ENCODE measurements around the gene NEMP2. TPM values are rescaled to one million over a fixed set of nuclear protein-coding genes. Genes with fewer than 3 reads are reported as not detected.

The NEMP2 gene
- total RNA-seq, 1 donor from 2014 or later: 2.1 TPM

- H3K9me3 Mint-ChIP-seq (ENCODE audit: unreplicated experiment): peaks cover 9% of the 10 kb centered on the region
- H3K27me3 Mint-ChIP-seq (ENCODE audit: unreplicated experiment): no peaks in the 10 kb centered on the region
- TF ChIP-seq, protein P1, sequence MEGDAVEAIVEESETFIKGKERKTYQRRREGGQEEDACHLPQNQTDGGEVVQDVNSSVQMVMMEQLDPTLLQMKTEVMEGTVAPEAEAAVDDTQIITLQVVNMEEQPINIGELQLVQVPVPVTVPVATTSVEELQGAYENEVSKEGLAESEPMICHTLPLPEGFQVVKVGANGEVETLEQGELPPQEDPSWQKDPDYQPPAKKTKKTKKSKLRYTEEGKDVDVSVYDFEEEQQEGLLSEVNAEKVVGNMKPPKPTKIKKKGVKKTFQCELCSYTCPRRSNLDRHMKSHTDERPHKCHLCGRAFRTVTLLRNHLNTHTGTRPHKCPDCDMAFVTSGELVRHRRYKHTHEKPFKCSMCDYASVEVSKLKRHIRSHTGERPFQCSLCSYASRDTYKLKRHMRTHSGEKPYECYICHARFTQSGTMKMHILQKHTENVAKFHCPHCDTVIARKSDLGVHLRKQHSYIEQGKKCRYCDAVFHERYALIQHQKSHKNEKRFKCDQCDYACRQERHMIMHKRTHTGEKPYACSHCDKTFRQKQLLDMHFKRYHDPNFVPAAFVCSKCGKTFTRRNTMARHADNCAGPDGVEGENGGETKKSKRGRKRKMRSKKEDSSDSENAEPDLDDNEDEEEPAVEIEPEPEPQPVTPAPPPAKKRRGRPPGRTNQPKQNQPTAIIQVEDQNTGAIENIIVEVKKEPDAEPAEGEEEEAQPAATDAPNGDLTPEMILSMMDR (IDR thresholded peaks at IDR 0.05; ENCODE audit: partially characterized antibody, unreplicated experiment): no peak
- no peak overlapping the region for H3K4me3 Mint-ChIP-seq (ENCODE audit: unreplicated experiment)
- no peak for DNase-seq
- no peak overlapping the region for H3K27ac Mint-ChIP-seq (ENCODE audit: unreplicated experiment)
- no peaks in the 10 kb centered on the region for H3K4me1 Mint-ChIP-seq (ENCODE audit: low read depth, unreplicated experiment)
- peaks cover 36% of the 10 kb centered on the region for H3K36me3 Mint-ChIP-seq (ENCODE audit: unreplicated experiment)
Observed at GRCh38 chr2:190538201-190538600, 3.7 kb upstream of the NEMP2 start.

- no peak overlapping the region for H3K27ac Mint-ChIP-seq (ENCODE audit: unreplicated experiment)
- H3K9me3 Mint-ChIP-seq (ENCODE audit: unreplicated experiment): peaks cover 9% of the 10 kb centered on the region
- no peaks in the 10 kb centered on the region for H3K4me1 Mint-ChIP-seq (ENCODE audit: low read depth, unreplicated experiment)
- peaks cover 35% of the 10 kb centered on the region for H3K36me3 Mint-ChIP-seq (ENCODE audit: unreplicated experiment)
- no peak for DNase-seq
- TF ChIP-seq, protein P1 (IDR thresholded peaks at IDR 0.05; ENCODE audit: partially characterized antibody, unreplicated experiment): no peak
- no peak overlapping the region for H3K4me3 Mint-ChIP-seq (ENCODE audit: unreplicated experiment)
- no peaks in the 10 kb centered on the region for H3K27me3 Mint-ChIP-seq (ENCODE audit: unreplicated experiment)
Observed at GRCh38 chr2:190537765-190538164, 3.2 kb upstream of the NEMP2 start.

GRCh38 chr2:190535586-190535985 lies 1.1 kb upstream of the NEMP2 start:
- H3K4me3 Mint-ChIP-seq (ENCODE audit: unreplicated experiment): no peak overlapping the region
- H3K27ac Mint-ChIP-seq (ENCODE audit: unreplicated experiment): no peak overlapping the region

DNA sequence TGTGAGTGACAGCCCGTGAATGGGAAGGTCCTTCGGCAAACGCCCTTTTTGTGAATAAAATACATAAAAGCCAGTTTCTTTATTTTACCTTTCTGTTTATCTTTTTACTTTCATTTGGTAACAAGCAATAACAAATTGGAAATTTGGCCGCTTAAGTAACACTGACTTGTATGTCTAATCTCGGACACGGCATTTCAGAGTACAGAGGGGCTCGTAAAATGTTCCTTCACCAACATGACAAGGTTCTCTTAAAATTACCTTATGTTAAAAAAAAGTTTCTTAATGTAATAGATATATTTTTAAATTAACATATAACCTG lies 558 bp upstream of the NEMP2 start:
- peak overlapping the region; percentile 85 for H3K4me3 Mint-ChIP-seq (ENCODE audit: unreplicated experiment)
- no peak for DNase-seq
- TF ChIP-seq, protein P1 (IDR thresholded peaks at IDR 0.05; ENCODE audit: partially characterized antibody, unreplicated experiment): no peak
- H3K4me1 Mint-ChIP-seq (ENCODE audit: low read depth, unreplicated experiment): no peaks in the 10 kb centered on the region
- peak overlapping the region; percentile 60 for H3K27ac Mint-ChIP-seq (ENCODE audit: unreplicated experiment)
- peaks cover 11% of the 10 kb centered on the region for H3K36me3 Mint-ChIP-seq (ENCODE audit: unreplicated experiment)
- no peaks in the 10 kb centered on the region for H3K27me3 Mint-ChIP-seq (ENCODE audit: unreplicated experiment)
- peaks cover 3% of the 10 kb centered on the region for H3K9me3 Mint-ChIP-seq (ENCODE audit: unreplicated experiment)

More at GRCh38 chr2:190535586-190535985, 1.1 kb upstream of the NEMP2 start:
- TF ChIP-seq, protein P1 (IDR thresholded peaks at IDR 0.05; ENCODE audit: partially characterized antibody, unreplicated experiment): no peak
- H3K9me3 Mint-ChIP-seq (ENCODE audit: unreplicated experiment): peaks cover 4% of the 10 kb centered on the region
- peaks cover 16% of the 10 kb centered on the region for H3K36me3 Mint-ChIP-seq (ENCODE audit: unreplicated experiment)
- H3K27me3 Mint-ChIP-seq (ENCODE audit: unreplicated experiment): no peaks in the 10 kb centered on the region
- DNase-seq: no peak
- H3K4me1 Mint-ChIP-seq (ENCODE audit: low read depth, unreplicated experiment): no peaks in the 10 kb centered on the region

DNA sequence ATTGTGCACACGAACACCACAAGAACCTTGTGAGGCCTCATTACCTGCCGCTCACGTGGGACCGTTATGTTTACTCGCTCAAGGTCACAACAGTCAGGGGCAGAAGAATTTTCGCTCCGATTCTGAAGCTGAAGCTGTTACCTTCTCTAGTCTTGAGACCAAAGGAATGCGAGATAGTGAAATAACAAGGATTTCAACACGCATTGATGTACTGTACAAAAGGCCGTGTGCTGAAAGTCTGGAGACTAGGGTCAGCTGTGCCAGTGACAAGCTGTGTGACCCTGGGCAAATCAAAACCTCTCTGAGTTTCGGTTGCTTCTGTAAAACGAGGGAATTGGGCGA lies 583 bp downstream of the NEMP2 start:
- Mint-ChIP-seq H3K27me3 (ENCODE audit: unreplicated experiment) (no peaks in the 10 kb centered on the region), H3K4me3 (ENCODE audit: unreplicated experiment) (peak overlapping the region; percentile 94), H3K4me1 (ENCODE audit: low read depth, unreplicated experiment) (no peaks in the 10 kb centered on the region), H3K27ac (ENCODE audit: unreplicated experiment) (peak overlapping the region; percentile 77), H3K9me3 (ENCODE audit: unreplicated experiment) (peaks cover 7% of the 10 kb centered on the region), H3K36me3 (ENCODE audit: unreplicated experiment) (peaks cover 2% of the 10 kb centered on the region)
- no peak for DNase-seq
- TF ChIP-seq, protein P1 (IDR thresholded peaks at IDR 0.05; ENCODE audit: partially characterized antibody, unreplicated experiment): no peak

Measured in glutamatergic neuron (in vitro differentiated cells).